H9 (cell line): ENCODE data around the gene HHAT. TPM values are rescaled to one million over a fixed set of nuclear protein-coding genes. Genes with fewer than 3 reads are reported as not detected.

Experiments used
- DNase-seq: peaks from one replicate; pipeline ENCODE4 v3.0.0-alpha.2; 2017
- H2AFZ ChIP-seq: one replicate; pipeline ENCODE4 v1.6.1; 2013; ENCODE audit warnings: mild to moderate bottlenecking, low read length, control low read depth, moderate library complexity
- H2AK5ac ChIP-seq: 2 replicates; pipeline ENCODE4 v1.6.1; 2013; ENCODE audit warnings: low read length, control low read depth, mixed read lengths; ENCODE audit not compliant: insufficient read length
- H2BK120ac ChIP-seq: one replicate; pipeline ENCODE4 v1.6.1; 2013; ENCODE audit warnings: low read depth, mild to moderate bottlenecking, low read length, control low read depth, inconsistent platforms; ENCODE audit not compliant: poor library complexity, severe bottlenecking
- H2BK12ac ChIP-seq: 2 replicates; pipeline ENCODE4 v1.6.1; 2013; ENCODE audit warnings: low read length, control low read depth, mixed read lengths, low read depth; ENCODE audit not compliant: insufficient read length
- H2BK15ac ChIP-seq: 2 replicates; pipeline ENCODE4 v1.6.1; 2013; ENCODE audit warnings: low read depth, low read length, control low read depth
- H2BK20ac ChIP-seq: one replicate; pipeline ENCODE4 v1.6.1; 2013; ENCODE audit warnings: low read depth, mild to moderate bottlenecking, low read length, control low read depth, inconsistent platforms; ENCODE audit not compliant: poor library complexity, severe bottlenecking
- H2BK5ac ChIP-seq: 2 replicates; pipeline ENCODE4 v1.6.1; 2013; ENCODE audit warnings: low read length, control low read depth, mixed read lengths; ENCODE audit not compliant: insufficient read length
- H3K14ac ChIP-seq: 2 replicates; pipeline ENCODE4 v1.6.1; 2013; ENCODE audit warnings: low read length, control low read depth; ENCODE audit not compliant: insufficient read depth
- H3K18ac ChIP-seq: 2 replicates; pipeline ENCODE4 v1.6.1; 2013; ENCODE audit warnings: low read depth, mild to moderate bottlenecking, mixed read lengths, low read length, control low read depth; ENCODE audit not compliant: insufficient read length
- H3K23ac ChIP-seq: 2 replicates; pipeline ENCODE4 v1.6.1; 2013; ENCODE audit warnings: low read length, control low read depth, mixed read lengths, low read depth; ENCODE audit not compliant: insufficient read length
- H3K23me2 ChIP-seq: 2 replicates; pipeline ENCODE4 v1.6.1; 2013; ENCODE audit warnings: low read depth, mild to moderate bottlenecking, mixed read lengths, low read length, control low read depth; ENCODE audit not compliant: insufficient read length, poor library complexity, severe bottlenecking
- H3K27ac ChIP-seq: 2 replicates; pipeline ENCODE4 v1.5.1; 2013; ENCODE audit warnings: low read length, control low read depth, mixed read lengths, low read depth; ENCODE audit not compliant: insufficient read length
- H3K27me3 ChIP-seq: 2 replicates; pipeline ENCODE4 v1.6.1; 2013; ENCODE audit warnings: low read length, control low read depth, inconsistent platforms; ENCODE audit not compliant: insufficient read depth
- H3K4ac ChIP-seq: 2 replicates; pipeline ENCODE4 v1.6.1; 2013; ENCODE audit warnings: low read depth, mild to moderate bottlenecking, control low read depth, inconsistent platforms, low read length, moderate library complexity
- H3K4me1 ChIP-seq: 2 replicates; pipeline ENCODE4 v1.6.1; 2013; ENCODE audit warnings: low read length, control low read depth, inconsistent platforms; ENCODE audit not compliant: insufficient read depth
- H3K4me2 ChIP-seq: 2 replicates; pipeline ENCODE4 v1.6.1; 2013; ENCODE audit warnings: low read length, control low read depth, mixed read lengths; ENCODE audit not compliant: insufficient read length, insufficient read depth
- H3K56ac ChIP-seq: 2 replicates; pipeline ENCODE4 v1.6.1; 2013; ENCODE audit warnings: low read depth, mild to moderate bottlenecking, mixed read lengths, low read length, control low read depth; ENCODE audit not compliant: insufficient read length
- H3K79me1 ChIP-seq: 2 replicates; pipeline ENCODE4 v1.6.1; 2013; ENCODE audit warnings: low read depth, mild to moderate bottlenecking, moderate library complexity, low read length, control low read depth, inconsistent platforms; ENCODE audit not compliant: insufficient read depth, poor library complexity, severe bottlenecking
- H3K79me2 ChIP-seq: 2 replicates; pipeline ENCODE4 v1.6.1; 2013; ENCODE audit warnings: low read length, control low read depth, inconsistent platforms; ENCODE audit not compliant: insufficient read depth
- H3K9ac ChIP-seq: 2 replicates; pipeline ENCODE4 v1.6.1; 2013; ENCODE audit warnings: low read length, control low read depth, mixed read lengths; ENCODE audit not compliant: insufficient read length; ENCODE audit errors: extremely low read depth
- H3K9me3 ChIP-seq: one replicate; pipeline ENCODE4 v1.6.1; 2013; ENCODE audit warnings: low read depth, low read length, inconsistent platforms; ENCODE audit not compliant: control insufficient read depth
- H3T11ph ChIP-seq: one replicate; pipeline ENCODE4 v1.6.1; 2013; ENCODE audit warnings: mild to moderate bottlenecking, low read length, control low read depth, inconsistent platforms
- H4K20me1 ChIP-seq: one replicate; pipeline ENCODE4 v1.6.1; 2013; ENCODE audit not compliant: control insufficient read depth, insufficient read length, insufficient read depth
- H4K5ac ChIP-seq: 2 replicates; pipeline ENCODE4 v1.6.1; 2013; ENCODE audit warnings: low read depth, mild to moderate bottlenecking, mixed read lengths, low read length, control low read depth; ENCODE audit not compliant: insufficient read length
- H4K8ac ChIP-seq: replicated peaks from 2 replicates; pipeline ENCODE4 v1.6.1; 2013; ENCODE audit warnings: low read length, control low read depth, mixed read lengths, low read depth; ENCODE audit not compliant: insufficient read length
- H4K91ac ChIP-seq: 2 replicates; pipeline ENCODE4 v1.6.1; 2013; ENCODE audit warnings: low read depth, mild to moderate bottlenecking, moderate library complexity, mixed read lengths, low read length, control low read depth; ENCODE audit not compliant: insufficient read length
- H3K27ac Mint-ChIP-seq, 3 experiments: 2 replicates in 2 of 3; 3 replicates in 1 of 3; pipeline ENCODE4 v1.8.0; 2020 to 2021; ENCODE audit warnings: mixed read lengths in 3 of 3, mild to moderate bottlenecking in 1 of 3, moderate library complexity in 1 of 3
- H3K27me3 Mint-ChIP-seq: 2 replicates; pipeline ENCODE4 v1.8.0; 2021; ENCODE audit warnings: low read depth, mild to moderate bottlenecking, moderate library complexity, mixed read lengths
- H3K36me3 Mint-ChIP-seq, 3 experiments: 2 replicates in 2 of 3; 3 replicates in 1 of 3; pipeline ENCODE4 v1.8.0; 2020 to 2021; ENCODE audit warnings: low read depth in 3 of 3, mixed read lengths in 3 of 3; ENCODE audit not compliant: insufficient read depth in 1 of 3
- H3K4me1 Mint-ChIP-seq, 2 experiments: 2 replicates each; pipeline ENCODE4 v1.8.0; 2020; ENCODE audit warnings: mixed read lengths in 2 of 2
- H3K4me3 Mint-ChIP-seq, 2 experiments: 2 replicates in 1 of 2; 3 replicates in 1 of 2; pipeline ENCODE4 v1.8.0; 2020 to 2021; ENCODE audit warnings: mild to moderate bottlenecking in 2 of 2, mixed read lengths in 2 of 2, moderate library complexity in 1 of 2
- H3K9me3 Mint-ChIP-seq, 2 experiments: 2 replicates in 1 of 2; 3 replicates in 1 of 2; pipeline ENCODE4 v1.8.0; 2020; ENCODE audit warnings: mild to moderate bottlenecking in 2 of 2, mixed read lengths in 2 of 2, moderate library complexity in 1 of 2
- CTCF ChIP-seq: fragments of 200-600 bp; sonication (generic); conservative IDR thresholded peaks from 3 replicates; pipeline ENCODE4 v1.8.0; 2021; ENCODE audit warnings: antibody characterized with exemption, mild to moderate bottlenecking
- WGBS: extraction: QIAGEN DNeasy Blood & Tissue Kit; methylation state at CpG from one replicate; pipeline ENCODE4 v1.1.7; 2013; ENCODE audit warnings: missing lambda C conversion rate, low lambda C conversion rate, mixed read lengths; ENCODE audit not compliant: insufficient read length; ENCODE audit errors: extremely low coverage; 5-methylcytosine and 5-hydroxymethylcytosine counted together
- total RNA-seq: library from RNA; stranded (reverse); gene quantifications from 2 replicates; pipeline ENCODE4 v1.2.1, GENCODE V29; 2021

HHAT gene
- total RNA-seq, 1 experiment from 2014 or later, result 0.48 TPM

- no peaks in the 10 kb centered on the region; a peak in 1 of 5 replicates for H3K9me3 Mint-ChIP-seq
- no peak for TF ChIP-seq CTCF
- no peak overlapping the region for H2AFZ ChIP-seq
- H3K27me3 ChIP-seq, result no peaks in the 10 kb centered on the region
- H2BK5ac ChIP-seq, result no peak overlapping the region
- H3K4me3 Mint-ChIP-seq, result no peak overlapping the region
- no peak overlapping the region for H3K4me2 ChIP-seq
- no peaks in the 10 kb centered on the region for H4K20me1 ChIP-seq
- H3K27ac ChIP-seq, result no peak overlapping the region
- H3K27ac Mint-ChIP-seq, result no peak overlapping the region
- H2BK20ac ChIP-seq, result no peak overlapping the region
- H3K36me3 Mint-ChIP-seq, result no peaks in the 10 kb centered on the region
- no peaks in the 10 kb centered on the region for H3K79me2 ChIP-seq
- H4K8ac ChIP-seq, result no peak overlapping the region
- no peaks in the 10 kb centered on the region for H3K79me1 ChIP-seq
- no peaks in the 10 kb centered on the region for H3K23me2 ChIP-seq
- no peak overlapping the region for H3K56ac ChIP-seq
- no peaks in the 10 kb centered on the region for H3K4me1 Mint-ChIP-seq
- peaks cover 2% of the 10 kb centered on the region for H3K27me3 Mint-ChIP-seq
- H3K4me1 ChIP-seq, result no peaks in the 10 kb centered on the region
- no peak overlapping the region for H3K4ac ChIP-seq
- no peak overlapping the region for H4K91ac ChIP-seq
- WGBS, result no CpG with 5 or more reads among the region's 2 CpGs
- no peak overlapping the region for H2BK120ac ChIP-seq
- H3K9ac ChIP-seq, result no peak overlapping the region
- no peak overlapping the region for H2AK5ac ChIP-seq
- no peak overlapping the region for H3K23ac ChIP-seq
- no peak for DNase-seq
- H4K5ac ChIP-seq, result no peak overlapping the region
- H3K9me3 ChIP-seq, result no peaks in the 10 kb centered on the region
- no peak overlapping the region for H2BK15ac ChIP-seq
- H3K18ac ChIP-seq, result no peak overlapping the region
- no peak overlapping the region for H2BK12ac ChIP-seq
- no peak overlapping the region for H3K14ac ChIP-seq
- H3T11ph ChIP-seq, result no peak overlapping the region
These were observed 236.6 kb downstream of the HHAT start for GRCh38 chr1:210565306-210565705.
